ENCODE data around the gene NPAS2.
A peak's percentile ranks its signal among the peaks of the same experiment; 100 is the strongest.

The NPAS2 gene

DNA sequence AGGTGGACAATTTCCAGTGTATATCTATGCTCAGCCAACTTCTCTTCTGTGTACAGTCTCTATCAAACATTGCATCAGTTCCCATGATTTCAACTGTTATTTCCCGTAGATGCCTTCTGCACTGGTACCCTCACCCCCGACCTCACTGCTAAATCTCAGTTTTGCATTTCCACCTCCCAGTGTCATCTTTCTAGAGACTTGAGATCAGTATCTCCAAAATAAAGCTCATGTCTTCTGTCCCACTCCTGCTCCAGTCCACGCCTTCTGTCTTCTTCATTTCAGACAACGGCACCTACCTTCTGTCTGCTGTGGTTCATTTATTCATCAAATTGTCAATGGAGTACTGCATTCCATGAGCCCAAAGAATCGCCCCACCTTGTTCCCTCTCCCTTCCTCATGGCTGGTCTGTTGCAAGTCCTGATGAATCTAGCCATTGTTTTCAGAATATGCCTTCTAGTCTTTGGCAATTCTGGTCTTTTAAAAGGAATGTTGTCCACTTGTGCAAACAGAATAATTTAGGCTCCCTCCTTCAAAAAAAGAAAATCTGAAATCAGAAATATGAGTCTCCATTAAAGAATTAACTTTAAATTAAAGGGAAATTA, 23.3 kb upstream of the NPAS2 start:
- DNase-seq: no peak

- DNase-seq: no peak
Observed at GRCh38 chr2:100799686-100800085, 20.3 kb upstream of the NPAS2 start.

DNA sequence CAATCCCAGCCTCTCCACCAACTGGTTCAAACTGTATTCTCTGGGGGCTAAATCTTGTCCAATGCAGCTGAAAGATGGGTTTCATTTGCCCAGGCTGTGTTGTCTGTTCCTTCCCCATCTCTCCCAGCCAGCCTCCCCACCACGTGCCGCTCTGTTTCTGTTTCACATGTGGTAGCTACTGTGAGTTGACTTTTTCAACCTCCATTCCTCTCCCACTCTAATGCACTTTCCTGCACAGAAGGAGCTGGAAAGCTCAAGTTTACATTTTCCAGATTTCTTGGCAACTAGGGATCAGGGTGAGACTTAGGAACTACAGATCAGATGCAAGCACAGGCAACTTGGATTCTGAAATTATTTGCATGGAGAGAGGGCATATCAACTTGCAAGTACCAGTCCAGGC, 19.0 kb upstream of the NPAS2 start:
- DNase-seq: no peak

DNA sequence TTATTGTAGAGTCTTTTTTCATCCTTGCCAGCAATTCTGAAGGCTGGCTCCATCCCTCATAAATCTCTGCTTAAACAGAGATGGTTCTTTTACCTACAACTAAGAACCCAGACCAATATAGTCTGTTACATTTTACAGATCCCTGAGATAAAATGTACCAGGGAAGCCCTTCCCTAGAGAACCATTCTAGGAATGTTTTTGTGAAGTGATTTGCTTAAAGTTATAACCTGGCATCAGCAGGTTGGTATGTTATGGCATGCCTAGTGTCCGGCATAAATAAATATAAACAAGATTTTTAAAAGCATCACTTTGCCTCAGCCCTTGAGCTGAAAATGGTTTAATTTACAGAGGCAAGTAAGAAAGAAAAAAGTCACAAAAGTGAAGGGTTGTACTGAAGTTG, 18.5 kb upstream of the NPAS2 start:
- DNase-seq: no peak

DNA sequence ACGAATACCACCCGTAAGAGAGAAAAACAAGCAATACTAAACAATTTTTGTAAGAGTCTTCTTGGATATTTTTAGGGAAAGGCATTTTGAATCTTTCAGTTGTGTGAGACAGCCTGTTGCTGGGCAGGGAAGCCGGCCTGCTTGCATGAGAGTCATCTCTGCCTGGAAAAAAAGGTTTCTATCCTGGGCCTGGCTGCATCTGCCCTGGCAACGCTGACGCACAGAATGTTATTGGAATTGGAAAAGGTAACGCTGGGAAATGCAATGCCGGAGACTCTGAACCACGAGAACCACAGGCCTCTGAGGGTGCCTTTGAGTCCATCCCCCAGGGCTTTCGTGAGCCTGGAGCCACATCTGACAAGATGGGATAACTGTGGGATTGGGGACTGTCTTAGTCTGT, 17.9 kb upstream of the NPAS2 start:
- no peak for DNase-seq

GRCh38 chr2:100803334-100803733, 16.6 kb upstream of the NPAS2 start:
- no peak for DNase-seq

GRCh38 chr2:100806550-100806949, 13.4 kb upstream of the NPAS2 start:
- DNase-seq: no peak

DNA sequence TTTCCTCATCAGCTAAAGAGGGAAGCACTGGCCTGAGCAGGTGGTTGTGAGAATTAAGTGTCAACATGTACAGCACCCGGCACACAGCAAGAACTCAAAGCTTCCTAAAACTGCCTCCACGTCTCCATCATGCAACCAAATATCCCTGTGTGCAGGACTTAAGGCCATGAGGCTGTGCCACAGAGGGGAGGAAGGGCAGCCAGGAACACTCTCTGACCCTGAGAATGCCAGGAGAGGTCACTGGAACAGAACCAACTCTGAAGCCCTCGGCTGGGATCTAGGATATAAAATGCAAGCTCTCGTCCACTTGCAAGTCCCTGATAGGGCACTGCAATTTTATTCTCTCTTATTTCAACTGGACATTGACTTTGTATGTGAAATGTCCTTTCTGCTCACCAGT, 12.2 kb upstream of the NPAS2 start:
- DNase-seq: no peak

- no peak for DNase-seq
Observed at GRCh38 chr2:100808582-100808981, 11.4 kb upstream of the NPAS2 start.

DNA sequence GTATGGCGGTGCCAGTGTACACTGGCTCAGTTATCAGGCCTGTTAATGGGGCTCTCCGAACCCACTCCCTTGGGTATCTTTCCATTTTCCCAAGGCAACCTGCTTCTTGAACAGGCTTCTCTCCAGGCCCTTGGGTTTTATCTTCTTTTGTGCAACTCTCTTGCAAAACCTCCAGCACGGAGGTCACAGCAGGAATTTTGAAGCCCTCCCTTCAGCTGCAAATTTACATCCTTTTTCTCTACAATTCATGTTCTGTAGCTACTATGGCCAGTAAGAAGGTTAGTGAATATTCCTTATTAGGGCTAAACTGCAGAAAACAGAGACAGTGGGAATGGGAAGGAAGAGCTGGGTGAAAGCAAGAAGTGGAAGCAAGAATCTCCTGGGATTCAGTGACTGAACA, 10.4 kb upstream of the NPAS2 start:
- DNase-seq: no peak

DNA sequence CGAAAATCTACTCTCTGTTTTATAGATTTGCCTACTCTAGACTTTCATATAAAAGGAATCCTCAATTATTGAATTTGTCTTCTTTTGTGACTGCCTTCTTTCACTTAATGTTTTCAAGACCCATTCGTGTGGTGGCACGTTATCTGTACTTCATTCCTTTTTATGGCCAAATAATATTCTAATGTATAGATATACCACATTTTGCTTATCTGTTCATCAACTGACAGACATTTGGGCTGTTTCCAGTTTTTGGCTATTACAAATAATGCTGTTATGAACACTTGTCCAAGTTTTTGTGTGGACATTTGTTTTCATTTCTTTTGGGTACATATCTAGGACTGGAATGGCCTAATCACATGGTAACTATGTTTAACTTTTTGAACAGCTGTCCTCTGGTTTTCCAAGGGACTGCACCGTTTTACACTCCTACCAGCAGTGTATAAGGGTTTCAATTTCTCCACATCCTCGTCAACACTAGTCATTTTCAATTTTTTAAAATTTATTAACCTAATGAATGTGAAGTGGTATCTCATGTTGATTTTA, 9.3 kb upstream of the NPAS2 start:
- no peak for DNase-seq

DNA sequence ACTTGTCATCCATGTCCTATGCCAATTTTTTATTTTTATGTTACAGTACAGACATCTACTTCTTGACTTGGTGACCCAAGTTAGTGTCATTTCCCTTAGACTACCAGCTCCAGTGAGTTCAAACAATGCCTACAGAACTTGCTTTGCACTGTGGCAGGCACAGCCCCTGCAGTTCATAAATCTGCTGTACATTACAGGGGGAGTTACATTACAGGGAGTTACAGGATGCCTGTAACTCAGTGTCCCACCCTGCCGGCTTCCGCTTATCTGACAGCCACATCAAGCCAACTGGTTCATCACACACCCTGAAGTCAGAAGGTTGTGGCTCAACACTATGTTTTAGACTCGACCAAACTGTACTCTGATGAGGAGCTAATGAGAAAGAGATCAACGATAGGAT, 7.8 kb upstream of the NPAS2 start:
- no peak for DNase-seq

GRCh38 chr2:100812573-100812972, 7.4 kb upstream of the NPAS2 start:
- DNase-seq: no peak

DNA sequence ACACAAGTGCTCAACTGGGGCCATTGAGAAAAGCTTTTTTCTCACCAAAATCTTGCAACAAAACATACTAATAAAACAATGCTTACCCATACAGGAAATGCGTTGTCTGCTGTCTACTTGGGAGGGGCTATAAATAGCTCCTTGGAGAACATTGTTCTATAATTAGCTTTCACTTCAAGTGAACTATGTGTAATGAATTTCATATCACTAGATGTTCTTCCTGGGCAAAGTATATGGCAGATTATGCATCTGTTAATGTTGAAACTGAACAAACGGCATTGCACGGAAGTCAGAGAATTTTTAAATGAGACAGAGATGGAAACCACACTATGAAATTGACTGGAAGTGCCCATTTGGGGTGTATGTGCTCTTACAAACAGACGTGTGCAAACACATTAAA, 6.4 kb upstream of the NPAS2 start:
- DNase-seq: peak; percentile 36

- no peak for DNase-seq
Observed at GRCh38 chr2:100814043-100814442, 5.9 kb upstream of the NPAS2 start.

GRCh38 chr2:100814453-100814852, 5.5 kb upstream of the NPAS2 start:
- DNase-seq: no peak

- no peak for DNase-seq
Observed at GRCh38 chr2:100817388-100817985, 2.5 kb upstream of the NPAS2 start.

DNA sequence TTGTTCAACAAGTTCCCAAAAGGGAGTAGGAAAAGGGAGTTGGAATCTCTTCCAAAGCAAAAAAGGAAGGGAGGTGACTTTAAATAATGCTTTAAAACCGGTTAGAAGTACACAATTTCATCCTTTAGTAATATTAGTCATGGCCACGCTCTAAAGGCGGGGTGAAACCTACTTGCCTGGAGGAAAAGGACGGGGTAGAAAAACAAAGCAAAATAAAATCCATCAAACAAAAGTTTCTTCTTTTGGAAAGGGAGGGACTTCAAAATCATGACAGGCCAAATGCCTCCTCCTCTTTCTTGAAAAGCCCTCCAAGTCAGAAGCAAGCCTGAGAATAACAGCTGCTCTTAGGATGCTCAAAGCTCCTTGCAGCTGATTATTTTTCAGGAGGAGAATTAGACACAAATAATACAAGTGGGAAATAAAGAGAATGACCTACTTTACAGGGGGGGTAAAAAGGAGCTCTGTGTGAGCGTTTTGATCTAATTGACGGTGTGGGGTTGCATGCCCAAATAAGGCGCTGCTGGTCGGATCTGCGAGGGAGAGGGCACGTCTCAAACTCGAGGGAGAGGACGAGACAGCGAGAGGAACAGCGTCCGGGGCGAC, 1.8 kb upstream of the NPAS2 start:
- DNase-seq: no peak

GRCh38 chr2:100818606-100819369, 1.2 kb upstream of the NPAS2 start:
- no peak for DNase-seq

- no peak for DNase-seq
Observed at GRCh38 chr2:100820273-100820522, 259 bp downstream of the NPAS2 start.

- DNase-seq: no peak
Observed at GRCh38 chr2:100820523-100821254, 750 bp downstream of the NPAS2 start.

GRCh38 chr2:100821255-100821910, 1.4 kb downstream of the NPAS2 start:
- no peak for DNase-seq

DNA sequence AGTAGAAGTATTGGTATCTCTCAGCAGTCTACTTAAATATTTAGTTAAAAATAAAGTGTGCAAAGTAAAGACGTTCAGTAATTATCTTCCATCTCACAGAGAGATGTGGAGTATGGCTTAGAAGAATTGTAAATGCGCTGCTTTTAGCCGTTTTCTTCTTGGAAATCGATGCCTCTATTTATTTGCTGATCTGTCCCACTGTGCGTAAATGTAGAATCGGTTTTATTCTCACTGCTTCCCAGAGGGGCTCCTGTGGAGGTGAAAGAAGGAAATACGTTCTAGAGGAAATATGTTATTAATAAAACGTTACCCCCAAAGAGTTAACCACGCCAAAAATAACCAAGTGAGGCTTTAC, 1.9 kb downstream of the NPAS2 start:
- DNase-seq: no peak
